Upper lobe of left lung (tissue), 6 donors: ENCODE data around the gene TNFSF13. TPM values are rescaled to one million over a fixed set of nuclear protein-coding genes. Genes with fewer than 3 reads are reported as not detected.

ENCODE experiments used
- ATAC-seq, 2 donors: fragments of 200-7000 bp; cut with Tn5 transposase; one replicate each; pipeline ENCODE4 v1.9.1; 2022; ENCODE audit warnings: mild to moderate bottlenecking in 2 of 2, moderate library complexity in 2 of 2; ENCODE audit not compliant: low FRiP score in 2 of 2
- DNase-seq, 2 donors: peaks; one replicate each; pipeline ENCODE4 v3.0.0-alpha.2; 2019 to 2020
- H3K27ac ChIP-seq, 4 donors: fragments of 200-600 bp; sonication (generic); one replicate each; pipeline ENCODE4 v1.5.1; 2016 to 2019
- H3K27me3 ChIP-seq, 4 donors: fragments of 200-600 bp; sonication (generic); one replicate each; pipeline ENCODE4 v1.5.1; 2017 to 2019
- H3K36me3 ChIP-seq, 4 donors: fragments of 200-600 bp; sonication (generic); one replicate each; pipeline ENCODE4 v1.5.1; 2016 to 2019
- H3K4me1 ChIP-seq, 4 donors: fragments of 200-600 bp; sonication (generic); one replicate each; pipeline ENCODE4 v1.5.1; 2018 to 2019
- H3K4me3 ChIP-seq, 4 donors: fragments of 200-600 bp; sonication (generic); one replicate each; pipeline ENCODE4 v1.5.1; 2017 to 2019; ENCODE audit warnings: mild to moderate bottlenecking in 2 of 4, moderate library complexity in 1 of 4
- H3K9me3 ChIP-seq, 4 donors: fragments of 200-600 bp; sonication (generic); one replicate each; pipeline ENCODE4 v1.5.1; 2018 to 2019
- CTCF ChIP-seq, 6 experiments: fragments of 450-650 bp in 4 of 6; fragments of 200-600 bp in 2 of 6; sonication (generic) in 2 of 6; IDR thresholded peaks; one replicate each; pipeline ENCODE4 v1.5.1; 2016 to 2019; ENCODE audit warnings: antibody characterized with exemption in 6 of 6
- EP300 ChIP-seq, 4 donors: sonication (generic); formaldehyde crosslinking; IDR thresholded peaks; one replicate each; pipeline ENCODE4 v1.5.1; 2017; ENCODE audit warnings: antibody characterized with exemption in 4 of 4, control low read depth in 2 of 4
- POLR2A ChIP-seq, 4 donors: fragments of 450-650 bp; IDR thresholded peaks; one replicate each; pipeline ENCODE4 v1.5.1; 2016 to 2017; ENCODE audit warnings: antibody characterized with exemption in 4 of 4, mild to moderate bottlenecking in 2 of 4
- POLR2AphosphoS5 ChIP-seq, 2 donors: sonication (generic); formaldehyde crosslinking; IDR thresholded peaks; one replicate each; pipeline ENCODE4 v1.5.1; 2017; ENCODE audit warnings: antibody characterized with exemption in 2 of 2
- WGBS, 2 donors: methylation state at CpG; one replicate each; pipeline ENCODE4 v1.1.5; 2017 to 2018; 5-methylcytosine and 5-hydroxymethylcytosine counted together
- total RNA-seq, 6 donors: library from RNA; depleted of rRNA in 4 of 6; stranded (reverse); fragments of >200 nt in 4 of 6; gene quantifications; one replicate each; pipeline versions ENCODE4 v1.1.0 to v1.2.1, GENCODE V29; 2016 to 2021
- donor health status: DM: no; HTN: no; CAD: no; lungs with moderate emphysema.
- donor health status: DM: no; HTN: yes; CAD: no; lungs with severe emphysema.

Gene TNFSF13
- total RNA-seq, 6 donors from 2014 or later = 74.2 to 226 (median 129) TPM

DNA sequence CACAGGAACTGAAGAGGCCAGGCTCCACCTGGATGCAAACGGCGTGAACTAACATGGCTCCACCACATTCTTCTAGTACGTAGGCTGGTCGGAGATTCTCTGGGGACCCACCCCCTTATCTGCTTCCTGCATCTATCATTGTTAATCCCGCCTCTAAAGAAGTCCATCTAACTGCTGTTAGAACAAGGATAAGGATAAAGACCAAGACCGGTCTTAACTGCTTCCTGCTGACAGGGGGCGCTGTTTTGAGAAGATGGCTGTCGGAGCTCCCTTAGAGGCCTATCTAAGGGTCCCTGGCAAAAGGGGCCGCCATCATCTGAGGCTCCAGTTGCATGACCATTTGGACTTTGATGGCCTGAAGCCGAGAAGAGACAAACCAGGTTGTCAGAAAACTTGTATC lies 35.5 kb upstream of the TNFSF13 start:
- Histone ChIP-seq H3K4me1 (no peaks in the 10 kb centered on the region), H3K9me3 (peaks cover 0 to 1% (median 0%) of the 10 kb centered on the region in 4 donors), H3K4me3 (no peak overlapping the region), H3K36me3 (no peaks in the 10 kb centered on the region), H3K27me3 (no peaks in the 10 kb centered on the region), H3K27ac (no peak overlapping the region)
- 31 to 37% methylated on average over 10 of the region's 10 CpGs for WGBS, 2 donors
- DNase-seq (peak in 1 of 2 donors; percentile 42), ATAC-seq (peak in 1 of 2 donors; percentile 62)
- no peak for TF ChIP-seq POLR2A (IDR thresholded peaks at IDR 0.05)
- TF ChIP-seq CTCF (IDR thresholded peaks at IDR 0.05) = peak; percentile 34 to 56 (median 48)

- ATAC-seq = no peak
- no peaks in the 10 kb centered on the region for H3K4me1 ChIP-seq
- no peak for TF ChIP-seq EP300 (IDR thresholded peaks at IDR 0.05)
- no peak for TF ChIP-seq CTCF (IDR thresholded peaks at IDR 0.05)
- no peak for TF ChIP-seq POLR2A (IDR thresholded peaks at IDR 0.05)
- TF ChIP-seq POLR2AphosphoS5 (IDR thresholded peaks at IDR 0.05) = no peak
- no peak overlapping the region for H3K27ac ChIP-seq
- H3K36me3 ChIP-seq = no peaks in the 10 kb centered on the region
- peaks cover 0 to 20% (median 12%) of the 10 kb centered on the region in 4 donors for H3K9me3 ChIP-seq
- no peak for DNase-seq
- no peak overlapping the region for H3K4me3 ChIP-seq
- no peaks in the 10 kb centered on the region for H3K27me3 ChIP-seq
Measured at GRCh38 chr17:7528842-7529241, 29.7 kb upstream of the TNFSF13 start.

DNA sequence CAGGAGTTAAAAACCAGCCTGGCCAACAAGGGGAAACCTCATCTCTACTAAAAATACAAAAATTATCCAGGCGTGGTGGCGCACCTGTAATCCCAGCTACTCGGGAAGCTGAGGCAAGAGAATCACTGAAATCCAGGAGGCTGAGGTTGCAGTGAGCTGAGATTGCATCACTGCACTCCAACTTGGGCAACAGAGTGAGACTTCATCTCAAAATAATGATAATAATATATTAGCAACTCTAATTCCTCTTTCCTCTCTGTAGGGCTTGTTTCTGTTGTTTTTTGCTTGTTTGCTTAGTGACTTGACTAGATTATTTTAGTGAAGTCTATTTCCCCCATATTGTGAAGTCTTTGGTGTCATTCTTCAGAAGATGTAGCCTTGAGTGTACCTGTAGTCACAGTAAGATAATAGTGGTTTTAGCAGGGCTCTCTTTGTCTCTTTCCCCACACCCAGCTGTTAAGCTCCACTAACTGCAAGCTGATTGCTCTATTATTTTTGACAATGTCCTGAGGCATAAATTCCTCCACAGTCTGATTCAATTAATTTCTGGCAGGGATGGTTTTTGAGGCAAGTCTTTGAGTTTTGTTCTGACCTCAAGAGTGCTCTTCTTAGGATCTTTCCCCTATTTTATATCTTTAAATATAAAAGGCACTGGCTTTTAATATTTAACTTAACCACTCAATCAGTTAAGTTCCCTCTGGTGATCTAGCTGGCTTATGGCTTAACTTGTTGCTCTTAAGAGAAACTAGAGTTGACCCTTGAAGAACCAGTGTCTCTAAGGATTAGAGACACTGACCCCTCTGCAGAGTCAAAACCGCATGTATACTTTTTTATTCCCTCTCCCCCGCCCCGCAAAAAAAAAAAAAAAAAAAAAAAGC lies 28.3 kb upstream of the TNFSF13 start:
- H3K9me3 ChIP-seq = peaks cover 0 to 20% (median 12%) of the 10 kb centered on the region in 4 donors
- no peak overlapping the region for H3K27ac ChIP-seq
- no peaks in the 10 kb centered on the region for H3K36me3 ChIP-seq
- no peaks in the 10 kb centered on the region for H3K27me3 ChIP-seq
- no peak overlapping the region for H3K4me3 ChIP-seq
- ATAC-seq (no peak), DNase-seq (no peak)
- no peaks in the 10 kb centered on the region for H3K4me1 ChIP-seq
- TF ChIP-seq POLR2AphosphoS5 (IDR thresholded peaks at IDR 0.05) (no peak), EP300 (IDR thresholded peaks at IDR 0.05) (no peak), POLR2A (IDR thresholded peaks at IDR 0.05) (no peak), CTCF (IDR thresholded peaks at IDR 0.05) (no peak)
- 90 to 92% methylated on average over 5 to 6 of the region's 6 CpGs for WGBS, 2 donors

GRCh38 chr17:7538050-7538449 lies 20.5 kb upstream of the TNFSF13 start:
- Histone ChIP-seq H3K36me3 (no peaks in the 10 kb centered on the region), H3K4me3 (no peak overlapping the region), H3K27me3 (no peaks in the 10 kb centered on the region), H3K9me3 (peaks cover 0 to 12% (median 0%) of the 10 kb centered on the region in 4 donors), H3K4me1 (no peaks in the 10 kb centered on the region), H3K27ac (no peak overlapping the region)
- DNase-seq (no peak), ATAC-seq (no peak)
- no peak for TF ChIP-seq EP300 (IDR thresholded peaks at IDR 0.05)
- TF ChIP-seq POLR2AphosphoS5 (IDR thresholded peaks at IDR 0.05) = no peak
- TF ChIP-seq POLR2A (IDR thresholded peaks at IDR 0.05) = no peak
- no peak for TF ChIP-seq CTCF (IDR thresholded peaks at IDR 0.05)
- 59 to 72% methylated on average over 3 of the region's 3 CpGs for WGBS, 2 donors
